HepG2 (cell line): ENCODE data around the gene GRB10. TPM values are rescaled to one million over a fixed set of nuclear protein-coding genes. Genes with fewer than 3 reads are reported as not detected.

ENCODE experiments used
- ATAD3A ChIP-seq: sonication (generic); formaldehyde crosslinking; IDR thresholded peaks from 2 replicates; pipeline ENCODE4 v1.4.0; 2020; ENCODE audit warnings: missing genetic modification reagents
- FLYWCH1 ChIP-seq: sonication (generic); formaldehyde crosslinking; IDR thresholded peaks from 2 replicates; pipeline ENCODE4 v1.8.1; 2023; ENCODE audit warnings: mild to moderate bottlenecking, missing genetic modification reagents
- FOXA3 ChIP-seq: IDR thresholded peaks from 2 replicates; pipeline ENCODE4 v1.6.1; 2016; ENCODE audit warnings: missing genetic modification reagents, missing compliant biosample characterization
- HDAC1 ChIP-seq: sonication (generic); formaldehyde crosslinking; IDR thresholded peaks from 2 replicates; pipeline ENCODE4 v1.5.1; 2020; ENCODE audit warnings: mild to moderate bottlenecking, missing genetic modification reagents
- HOXD1 ChIP-seq: sonication (generic); formaldehyde crosslinking; IDR thresholded peaks from 2 replicates; pipeline ENCODE4 v1.5.0; 2020; ENCODE audit warnings: missing genetic modification reagents
- IRF2 ChIP-seq: IDR thresholded peaks from 2 replicates; pipeline ENCODE4 v1.6.1; 2018; ENCODE audit warnings: missing genetic modification reagents, missing compliant biosample characterization
- JARID2 ChIP-seq: sonication (generic); formaldehyde crosslinking; IDR thresholded peaks from 2 replicates; pipeline ENCODE4 v1.8.1; 2023; ENCODE audit warnings: missing genetic modification reagents, inconsistent platforms; ENCODE audit not compliant: insufficient replicate concordance
- MTF2 ChIP-seq: sonication (generic); formaldehyde crosslinking; IDR thresholded peaks from 2 replicates; pipeline ENCODE4 v1.5.0; 2020; ENCODE audit warnings: missing genetic modification reagents, borderline replicate concordance
- NBN ChIP-seq: fragments of 450-650 bp; conservative IDR thresholded peaks from 2 replicates; pipeline ENCODE4 v1.6.1; 2017
- NR2F1 ChIP-seq, 2 experiments: fragments of 450-650 bp in 1 of 2; formaldehyde crosslinking in 1 of 2; IDR thresholded peaks; 2 replicates each; pipeline versions ENCODE4 v1.5.0 to v1.6.1; 2016 to 2020; ENCODE audit warnings: mild to moderate bottlenecking in 1 of 2, missing compliant biosample characterization in 1 of 2, missing genetic modification reagents in 1 of 2, moderate library complexity in 1 of 2
- PAX8 ChIP-seq: sonication (generic); formaldehyde crosslinking; IDR thresholded peaks from 2 replicates; pipeline ENCODE4 v1.8.0; 2022; ENCODE audit warnings: mild to moderate bottlenecking, missing genetic modification reagents, borderline replicate concordance
- RORA ChIP-seq: sonication (generic); formaldehyde crosslinking; IDR thresholded peaks from 2 replicates; pipeline ENCODE4 v1.5.0; 2020; ENCODE audit warnings: mild to moderate bottlenecking, missing genetic modification reagents, moderate library complexity
- TCF12 ChIP-seq, 2 experiments: fragments of 450-650 bp in 1 of 2; sonication (generic) in 1 of 2; formaldehyde crosslinking in 1 of 2; IDR thresholded peaks; 2 replicates each; pipeline versions ENCODE4 v1.6.1 to v1.8.0; 2017 to 2022; ENCODE audit warnings: antibody characterized with exemption in 1 of 2, mild to moderate bottlenecking in 1 of 2, missing genetic modification reagents in 1 of 2, moderate library complexity in 1 of 2
- ZNF563 ChIP-seq: sonication (generic); formaldehyde crosslinking; IDR thresholded peaks from 2 replicates; pipeline ENCODE4 v1.8.0; 2022; ENCODE audit warnings: mild to moderate bottlenecking, moderate library complexity, missing genetic modification reagents
- ZNF652 ChIP-seq: IDR thresholded peaks from 2 replicates; pipeline ENCODE4 v1.6.1; 2016; ENCODE audit warnings: low read depth, borderline replicate concordance
- ZNF781 ChIP-seq: sonication (generic); formaldehyde crosslinking; IDR thresholded peaks from 2 replicates; pipeline ENCODE4 v1.5.1; 2020; ENCODE audit warnings: borderline replicate concordance, mild to moderate bottlenecking, missing genetic modification reagents; ENCODE audit errors: not compliant biosample characterization
- polyA plus RNA-seq, 8 experiments: library from polyadenylated mRNA; depleted of rRNA in 3 of 8; stranded (reverse) in 7 of 8; unstranded in 1 of 8; fragments of >200 nt; fragmentation: Illumina TruSeq in 4 of 8; extraction: Trizol in 4 of 8; gene quantifications; 2 replicates each; pipeline versions ENCODE4 v1.2.1 to v1.2.3, GENCODE V29; 2011 to 2016; ENCODE audit warnings: low read depth in 4 of 8, missing spikeins in 1 of 8, mixed read lengths in 1 of 8; ENCODE audit not compliant: insufficient read depth in 1 of 8
- total RNA-seq, 5 experiments: library from RNA; depleted of rRNA; stranded (reverse); fragments of >200 nt; fragmentation: Illumina TruSeq; extraction: Trizol; gene quantifications; 2 replicates each; pipeline ENCODE4 v1.2.3, GENCODE V29; 2016; ENCODE audit warnings: low read depth in 1 of 5
- TF ChIP-seq, protein P1 (sequence below): sonication (generic); formaldehyde crosslinking; IDR thresholded peaks from 2 replicates; pipeline ENCODE4 v1.4.0; 2020; ENCODE audit warnings: missing genetic modification reagents
- TF ChIP-seq, protein P2 (sequence below): sonication (generic); formaldehyde crosslinking; IDR thresholded peaks from 2 replicates; pipeline ENCODE4 v1.4.0; 2020; ENCODE audit warnings: missing genetic modification reagents, borderline replicate concordance
- TF ChIP-seq, protein P3 (sequence below): sonication (generic); formaldehyde crosslinking; IDR thresholded peaks from 2 replicates; pipeline ENCODE4 v1.4.0; 2020; ENCODE audit warnings: missing genetic modification reagents, borderline replicate concordance

Gene GRB10
- total and polyA plus RNA-seq, 2 of the 13 experiments (the other 11 are each of a cell fraction or from before 2014, with no cell fraction given) = 4.0 to 6.8 TPM

DNA sequence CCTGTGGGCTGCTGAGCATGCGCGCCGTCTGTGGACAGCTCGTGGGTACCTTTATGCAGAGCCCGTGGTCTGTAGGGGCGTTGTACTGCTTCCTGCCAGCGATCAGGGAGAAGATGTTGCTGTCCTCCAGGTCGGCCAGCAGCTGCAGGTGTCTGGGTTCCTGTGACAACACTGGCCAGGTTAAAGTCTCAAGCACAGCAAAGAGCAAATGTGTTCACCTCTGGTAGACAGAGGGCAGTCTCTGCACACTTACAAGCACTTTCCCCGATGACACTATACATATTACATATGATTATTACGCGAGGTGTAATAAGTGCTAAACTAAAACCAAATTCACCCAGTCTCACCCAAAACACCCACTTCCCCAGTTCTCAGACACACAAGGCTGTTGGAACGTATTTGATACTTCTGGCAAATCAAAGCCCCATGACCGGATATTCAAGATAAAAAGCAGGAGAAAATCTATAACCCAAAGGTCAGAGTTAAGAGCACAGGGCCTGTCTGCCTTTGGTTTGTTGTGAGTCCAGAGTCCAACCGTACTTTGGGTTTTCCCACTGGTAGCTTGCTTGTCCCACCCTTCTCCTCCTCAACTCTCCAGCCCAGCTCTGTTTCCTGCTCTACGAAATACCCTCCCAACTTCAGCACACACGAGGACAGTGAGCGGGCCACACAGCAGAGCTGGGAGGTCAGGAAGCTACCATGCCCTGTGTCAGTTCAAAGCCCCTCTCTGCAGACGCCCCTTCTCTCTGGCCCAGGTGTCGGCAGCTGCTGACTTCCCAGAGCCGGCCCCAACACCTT lies 167.8 kb downstream of the GRB10 start (continued):
- TF ChIP-seq TCF12 (IDR thresholded peaks at IDR 0.05) (no peak), TCF12 (CRISPR knock-in tag; IDR thresholded peaks at IDR 0.05) (no peak), PAX8 (CRISPR knock-in tag) (no peak), ATAD3A (CRISPR knock-in tag) (no peak), JARID2 (no peak), NR2F1 (CRISPR knock-in tag; IDR thresholded peaks at IDR 0.05) (peak in 1 of 2 experiments; percentile 50; a peak in 1 of 4 replicates), ZNF652 (CRISPR knock-in tag) (no peak), NBN (no peak), HOXD1 (CRISPR knock-in tag) (no peak), MTF2 (CRISPR knock-in tag) (no peak), HDAC1 (CRISPR knock-in tag) (peak; percentile 55), IRF2 (no peak), FLYWCH1 (CRISPR knock-in tag) (no peak), FOXA3 (CRISPR knock-in tag) (no peak), ZNF781 (CRISPR knock-in tag) (no peak), RORA (no peak), ZNF563 (CRISPR knock-in tag) (0 out of 2 replicates have a peak, but pooled peaks have one; percentile 40)
- TF ChIP-seq, protein P1, sequence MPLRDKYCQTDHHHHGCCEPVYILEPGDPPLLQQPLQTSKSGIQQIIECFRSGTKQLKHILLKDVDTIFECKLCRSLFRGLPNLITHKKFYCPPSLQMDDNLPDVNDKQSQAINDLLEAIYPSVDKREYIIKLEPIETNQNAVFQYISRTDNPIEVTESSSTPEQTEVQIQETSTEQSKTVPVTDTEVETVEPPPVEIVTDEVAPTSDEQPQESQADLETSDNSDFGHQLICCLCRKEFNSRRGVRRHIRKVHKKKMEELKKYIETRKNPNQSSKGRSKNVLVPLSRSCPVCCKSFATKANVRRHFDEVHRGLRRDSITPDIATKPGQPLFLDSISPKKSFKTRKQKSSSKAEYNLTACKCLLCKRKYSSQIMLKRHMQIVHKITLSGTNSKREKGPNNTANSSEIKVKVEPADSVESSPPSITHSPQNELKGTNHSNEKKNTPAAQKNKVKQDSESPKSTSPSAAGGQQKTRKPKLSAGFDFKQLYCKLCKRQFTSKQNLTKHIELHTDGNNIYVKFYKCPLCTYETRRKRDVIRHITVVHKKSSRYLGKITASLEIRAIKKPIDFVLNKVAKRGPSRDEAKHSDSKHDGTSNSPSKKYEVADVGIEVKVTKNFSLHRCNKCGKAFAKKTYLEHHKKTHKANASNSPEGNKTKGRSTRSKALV (CRISPR knock-in tag) = no peak
- TF ChIP-seq, protein P2, sequence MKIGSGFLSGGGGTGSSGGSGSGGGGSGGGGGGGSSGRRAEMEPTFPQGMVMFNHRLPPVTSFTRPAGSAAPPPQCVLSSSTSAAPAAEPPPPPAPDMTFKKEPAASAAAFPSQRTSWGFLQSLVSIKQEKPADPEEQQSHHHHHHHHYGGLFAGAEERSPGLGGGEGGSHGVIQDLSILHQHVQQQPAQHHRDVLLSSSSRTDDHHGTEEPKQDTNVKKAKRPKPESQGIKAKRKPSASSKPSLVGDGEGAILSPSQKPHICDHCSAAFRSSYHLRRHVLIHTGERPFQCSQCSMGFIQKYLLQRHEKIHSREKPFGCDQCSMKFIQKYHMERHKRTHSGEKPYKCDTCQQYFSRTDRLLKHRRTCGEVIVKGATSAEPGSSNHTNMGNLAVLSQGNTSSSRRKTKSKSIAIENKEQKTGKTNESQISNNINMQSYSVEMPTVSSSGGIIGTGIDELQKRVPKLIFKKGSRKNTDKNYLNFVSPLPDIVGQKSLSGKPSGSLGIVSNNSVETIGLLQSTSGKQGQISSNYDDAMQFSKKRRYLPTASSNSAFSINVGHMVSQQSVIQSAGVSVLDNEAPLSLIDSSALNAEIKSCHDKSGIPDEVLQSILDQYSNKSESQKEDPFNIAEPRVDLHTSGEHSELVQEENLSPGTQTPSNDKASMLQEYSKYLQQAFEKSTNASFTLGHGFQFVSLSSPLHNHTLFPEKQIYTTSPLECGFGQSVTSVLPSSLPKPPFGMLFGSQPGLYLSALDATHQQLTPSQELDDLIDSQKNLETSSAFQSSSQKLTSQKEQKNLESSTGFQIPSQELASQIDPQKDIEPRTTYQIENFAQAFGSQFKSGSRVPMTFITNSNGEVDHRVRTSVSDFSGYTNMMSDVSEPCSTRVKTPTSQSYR (CRISPR knock-in tag) = no peak
- TF ChIP-seq, protein P3, sequence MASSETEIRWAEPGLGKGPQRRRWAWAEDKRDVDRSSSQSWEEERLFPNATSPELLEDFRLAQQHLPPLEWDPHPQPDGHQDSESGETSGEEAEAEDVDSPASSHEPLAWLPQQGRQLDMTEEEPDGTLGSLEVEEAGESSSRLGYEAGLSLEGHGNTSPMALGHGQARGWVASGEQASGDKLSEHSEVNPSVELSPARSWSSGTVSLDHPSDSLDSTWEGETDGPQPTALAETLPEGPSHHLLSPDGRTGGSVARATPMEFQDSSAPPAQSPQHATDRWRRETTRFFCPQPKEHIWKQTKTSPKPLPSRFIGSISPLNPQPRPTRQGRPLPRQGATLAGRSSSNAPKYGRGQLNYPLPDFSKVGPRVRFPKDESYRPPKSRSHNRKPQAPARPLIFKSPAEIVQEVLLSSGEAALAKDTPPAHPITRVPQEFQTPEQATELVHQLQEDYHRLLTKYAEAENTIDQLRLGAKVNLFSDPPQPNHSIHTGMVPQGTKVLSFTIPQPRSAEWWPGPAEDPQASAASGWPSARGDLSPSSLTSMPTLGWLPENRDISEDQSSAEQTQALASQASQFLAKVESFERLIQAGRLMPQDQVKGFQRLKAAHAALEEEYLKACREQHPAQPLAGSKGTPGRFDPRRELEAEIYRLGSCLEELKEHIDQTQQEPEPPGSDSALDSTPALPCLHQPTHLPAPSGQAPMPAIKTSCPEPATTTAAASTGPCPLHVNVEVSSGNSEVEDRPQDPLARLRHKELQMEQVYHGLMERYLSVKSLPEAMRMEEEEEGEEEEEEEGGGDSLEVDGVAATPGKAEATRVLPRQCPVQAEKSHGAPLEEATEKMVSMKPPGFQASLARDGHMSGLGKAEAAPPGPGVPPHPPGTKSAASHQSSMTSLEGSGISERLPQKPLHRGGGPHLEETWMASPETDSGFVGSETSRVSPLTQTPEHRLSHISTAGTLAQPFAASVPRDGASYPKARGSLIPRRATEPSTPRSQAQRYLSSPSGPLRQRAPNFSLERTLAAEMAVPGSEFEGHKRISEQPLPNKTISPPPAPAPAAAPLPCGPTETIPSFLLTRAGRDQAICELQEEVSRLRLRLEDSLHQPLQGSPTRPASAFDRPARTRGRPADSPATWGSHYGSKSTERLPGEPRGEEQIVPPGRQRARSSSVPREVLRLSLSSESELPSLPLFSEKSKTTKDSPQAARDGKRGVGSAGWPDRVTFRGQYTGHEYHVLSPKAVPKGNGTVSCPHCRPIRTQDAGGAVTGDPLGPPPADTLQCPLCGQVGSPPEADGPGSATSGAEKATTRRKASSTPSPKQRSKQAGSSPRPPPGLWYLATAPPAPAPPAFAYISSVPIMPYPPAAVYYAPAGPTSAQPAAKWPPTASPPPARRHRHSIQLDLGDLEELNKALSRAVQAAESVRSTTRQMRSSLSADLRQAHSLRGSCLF (CRISPR knock-in tag) = no peak
